Measurements from ENCODE around the gene TFPI.

TFPI gene

DNA sequence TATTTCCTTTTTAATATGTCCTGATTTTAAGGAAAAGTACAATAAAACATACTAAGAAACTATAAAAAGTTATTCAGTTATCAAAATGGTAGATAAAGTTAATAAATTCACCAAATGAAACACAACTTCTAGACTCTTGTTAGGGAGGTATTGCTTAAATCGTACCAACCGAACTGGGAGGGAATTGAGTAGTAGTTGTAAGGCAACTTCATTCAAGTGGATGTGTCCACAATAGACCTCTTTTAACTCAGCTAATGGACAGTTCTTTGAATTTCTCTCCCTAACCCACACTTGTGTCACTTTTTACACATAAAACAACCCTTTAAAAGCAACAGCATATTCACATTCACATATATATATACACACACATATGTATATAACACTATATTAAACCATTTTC, 57.1 kb downstream of the TFPI start:
- H3K4me2 ChIP-seq (ENCODE audit: low read depth, low read length, poor library complexity, severe bottlenecking): no peak overlapping the region
- H3K4me3 ChIP-seq (ENCODE audit: insufficient read depth, low read length, poor library complexity, severe bottlenecking): no peak overlapping the region
- H3K9me2 ChIP-seq (replicated peaks; ENCODE audit: insufficient read depth, low read length): no peaks in the 10 kb centered on the region
- H4K20me1 ChIP-seq (ENCODE audit: low read depth, low read length): no peaks in the 10 kb centered on the region
- no peaks in the 10 kb centered on the region for H3K79me2 ChIP-seq (ENCODE audit: insufficient read depth, low read length)
- TF ChIP-seq, protein P1, sequence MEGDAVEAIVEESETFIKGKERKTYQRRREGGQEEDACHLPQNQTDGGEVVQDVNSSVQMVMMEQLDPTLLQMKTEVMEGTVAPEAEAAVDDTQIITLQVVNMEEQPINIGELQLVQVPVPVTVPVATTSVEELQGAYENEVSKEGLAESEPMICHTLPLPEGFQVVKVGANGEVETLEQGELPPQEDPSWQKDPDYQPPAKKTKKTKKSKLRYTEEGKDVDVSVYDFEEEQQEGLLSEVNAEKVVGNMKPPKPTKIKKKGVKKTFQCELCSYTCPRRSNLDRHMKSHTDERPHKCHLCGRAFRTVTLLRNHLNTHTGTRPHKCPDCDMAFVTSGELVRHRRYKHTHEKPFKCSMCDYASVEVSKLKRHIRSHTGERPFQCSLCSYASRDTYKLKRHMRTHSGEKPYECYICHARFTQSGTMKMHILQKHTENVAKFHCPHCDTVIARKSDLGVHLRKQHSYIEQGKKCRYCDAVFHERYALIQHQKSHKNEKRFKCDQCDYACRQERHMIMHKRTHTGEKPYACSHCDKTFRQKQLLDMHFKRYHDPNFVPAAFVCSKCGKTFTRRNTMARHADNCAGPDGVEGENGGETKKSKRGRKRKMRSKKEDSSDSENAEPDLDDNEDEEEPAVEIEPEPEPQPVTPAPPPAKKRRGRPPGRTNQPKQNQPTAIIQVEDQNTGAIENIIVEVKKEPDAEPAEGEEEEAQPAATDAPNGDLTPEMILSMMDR (IDR thresholded peaks at IDR 0.05; ENCODE audit: insufficient read depth, low read length, poor library complexity, severe bottlenecking): no peak
- no peak for TF ChIP-seq EZH2phosphoT487 (conservative IDR thresholded peaks at IDR 0.05; ENCODE audit: low read length)
- H3K9ac ChIP-seq (ENCODE audit: low read length): no peak overlapping the region
- H3K9me3 ChIP-seq (ENCODE audit: insufficient read depth, low read length): no peaks in the 10 kb centered on the region
- no peaks in the 10 kb centered on the region for H3F3A ChIP-seq (ENCODE audit: insufficient read depth)
- H3K36me3 ChIP-seq (ENCODE audit: low read length): no peaks in the 10 kb centered on the region
- H3K27me3 ChIP-seq (ENCODE audit: low read length): no peaks in the 10 kb centered on the region
- no peak overlapping the region for H3K27ac ChIP-seq (ENCODE audit: low read depth, low read length)
- H2AFZ ChIP-seq (ENCODE audit: low read depth, low read length, severe bottlenecking): no peak overlapping the region

DNA sequence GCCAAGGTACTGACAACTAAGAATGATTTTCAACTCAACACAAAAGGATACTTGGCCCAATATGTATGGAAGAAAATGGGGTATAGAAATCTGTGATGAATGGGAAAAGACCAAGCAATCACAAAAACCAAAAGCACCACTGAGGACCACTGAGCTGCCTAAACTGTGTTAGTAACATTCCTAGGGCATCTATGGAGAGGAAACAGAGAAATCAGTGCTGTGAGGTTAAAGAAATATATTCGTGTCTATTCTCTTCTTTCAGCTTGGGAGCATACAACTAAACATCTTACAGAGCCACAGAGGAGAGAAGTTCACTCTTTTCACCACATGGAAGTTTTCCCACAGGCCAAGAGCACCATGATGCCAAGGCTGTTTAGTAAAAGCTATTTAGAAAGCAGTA, 58.9 kb downstream of the TFPI start:
- no peaks in the 10 kb centered on the region for H3K9me2 ChIP-seq (replicated peaks; ENCODE audit: insufficient read depth, low read length)

DNA sequence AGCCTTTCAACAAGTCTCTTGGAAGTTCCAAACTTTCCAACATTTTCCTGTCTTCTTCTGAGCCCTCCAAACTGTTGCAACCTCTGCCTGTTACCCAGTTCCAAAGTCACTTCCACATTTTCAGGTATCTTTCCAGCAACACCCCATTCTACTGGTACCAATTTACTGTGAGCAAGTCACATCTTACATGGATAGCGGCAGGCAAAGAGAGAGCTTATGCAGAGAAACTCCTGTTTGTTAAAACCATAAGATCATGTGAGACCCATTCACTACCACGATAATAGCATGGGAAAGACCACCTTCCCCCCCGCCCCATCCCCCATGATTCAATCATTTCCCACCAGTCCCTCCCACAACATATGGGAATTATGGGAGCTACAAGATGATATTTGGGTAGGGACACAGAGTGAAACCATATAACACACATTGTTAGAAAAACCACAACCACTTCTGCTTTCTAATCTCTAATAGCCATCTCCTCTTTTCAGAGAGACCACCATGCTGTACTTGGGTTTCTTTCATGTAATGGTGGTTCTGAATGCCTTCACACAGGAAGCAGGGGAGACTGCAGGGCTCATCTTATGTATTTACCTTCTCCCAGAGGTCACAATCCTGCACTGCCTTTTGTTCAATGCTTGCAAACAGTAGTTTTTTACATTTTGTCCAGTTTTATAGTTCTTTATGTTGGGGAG, 60.2 kb downstream of the TFPI start:
- Histone ChIP-seq H3F3A (ENCODE audit: insufficient read depth) (no peaks in the 10 kb centered on the region), H3K9me3 (ENCODE audit: insufficient read depth, low read length) (no peaks in the 10 kb centered on the region), H4K20me1 (ENCODE audit: low read depth, low read length) (no peaks in the 10 kb centered on the region), H3K36me3 (ENCODE audit: low read length) (no peaks in the 10 kb centered on the region), H3K4me3 (ENCODE audit: insufficient read depth, low read length, poor library complexity, severe bottlenecking) (no peak overlapping the region), H3K79me2 (ENCODE audit: insufficient read depth, low read length) (no peaks in the 10 kb centered on the region), H3K4me2 (ENCODE audit: low read depth, low read length, poor library complexity, severe bottlenecking) (no peak overlapping the region), H3K27me3 (ENCODE audit: low read length) (no peaks in the 10 kb centered on the region), H2AFZ (ENCODE audit: low read depth, low read length, severe bottlenecking) (no peak overlapping the region), H3K9me2 (replicated peaks; ENCODE audit: insufficient read depth, low read length) (no peaks in the 10 kb centered on the region), H3K9ac (ENCODE audit: low read length) (no peak overlapping the region), H3K27ac (ENCODE audit: low read depth, low read length) (no peak overlapping the region)
- TF ChIP-seq, protein P1 (IDR thresholded peaks at IDR 0.05; ENCODE audit: insufficient read depth, low read length, poor library complexity, severe bottlenecking): no peak
- TF ChIP-seq EZH2phosphoT487 (conservative IDR thresholded peaks at IDR 0.05; ENCODE audit: low read length): no peak

More for the DNA sequence above, 58.9 kb downstream of the TFPI start:
- no peaks in the 10 kb centered on the region for H3K9me3 ChIP-seq (ENCODE audit: insufficient read depth, low read length)
- no peak overlapping the region for H3K27ac ChIP-seq (ENCODE audit: low read depth, low read length)
- no peaks in the 10 kb centered on the region for H3K79me2 ChIP-seq (ENCODE audit: insufficient read depth, low read length)
- no peaks in the 10 kb centered on the region for H4K20me1 ChIP-seq (ENCODE audit: low read depth, low read length)
- no peaks in the 10 kb centered on the region for H3K36me3 ChIP-seq (ENCODE audit: low read length)
- H3K4me2 ChIP-seq (ENCODE audit: low read depth, low read length, poor library complexity, severe bottlenecking): no peak overlapping the region
- TF ChIP-seq, protein P1 (IDR thresholded peaks at IDR 0.05; ENCODE audit: insufficient read depth, low read length, poor library complexity, severe bottlenecking): no peak
- no peak for TF ChIP-seq EZH2phosphoT487 (conservative IDR thresholded peaks at IDR 0.05; ENCODE audit: low read length)
- no peaks in the 10 kb centered on the region for H3F3A ChIP-seq (ENCODE audit: insufficient read depth)
- no peak overlapping the region for H2AFZ ChIP-seq (ENCODE audit: low read depth, low read length, severe bottlenecking)
- H3K27me3 ChIP-seq (ENCODE audit: low read length): no peaks in the 10 kb centered on the region
- H3K9ac ChIP-seq (ENCODE audit: low read length): no peak overlapping the region
- H3K4me3 ChIP-seq (ENCODE audit: insufficient read depth, low read length, poor library complexity, severe bottlenecking): no peak overlapping the region

All from SU-DHL-6 (cell line).